CD4-positive, alpha-beta T cell treated with Interleukin-1 beta for 1 hour (primary cell): ENCODE measurements around the gene STAG1.
"Not testable (repeated sequence)": the region's sequence is repeated elsewhere in the genome, so short reads cannot be mapped to it uniquely, and the experiment has no call there.

Experiments used
- DNase-seq, 2 donors: peaks; one replicate each; pipeline ENCODE4 v3.0.0-alpha.2; 2020 to 2022

STAG1 gene

GRCh38 chr3:136576279-136577009, 175.7 kb downstream of the STAG1 start:
- DNase-seq, result no peak

- no peak for DNase-seq
Measured at GRCh38 chr3:136567599-136568188, 184.5 kb downstream of the STAG1 start.

GRCh38 chr3:136564962-136565361, 187.2 kb downstream of the STAG1 start:
- DNase-seq, result not testable (repeated sequence)

- DNase-seq, result no peak
Measured at GRCh38 chr3:136562026-136562425, 190.2 kb downstream of the STAG1 start.

- DNase-seq, result no peak
Measured at GRCh38 chr3:136559896-136560295, 192.3 kb downstream of the STAG1 start.

- DNase-seq, result not testable (repeated sequence)
Measured at GRCh38 chr3:136549461-136549860, 202.7 kb downstream of the STAG1 start.

- no peak for DNase-seq
Measured at GRCh38 chr3:136547293-136547692, 204.9 kb downstream of the STAG1 start.

- DNase-seq, result peak in 1 of 2 donors; percentile 17
Measured at GRCh38 chr3:136546720-136547119, 205.5 kb downstream of the STAG1 start.

GRCh38 chr3:136545664-136546268, 206.4 kb downstream of the STAG1 start:
- DNase-seq, result no peak

GRCh38 chr3:136544532-136544931, 207.6 kb downstream of the STAG1 start:
- no peak for DNase-seq

GRCh38 chr3:136543385-136543784, 208.8 kb downstream of the STAG1 start:
- DNase-seq, result no peak

- no peak for DNase-seq
Measured at GRCh38 chr3:136535906-136536305, 216.3 kb downstream of the STAG1 start.

- DNase-seq, result no peak
Measured at GRCh38 chr3:136532766-136533165, 219.4 kb downstream of the STAG1 start.

- DNase-seq, result no peak
Measured at GRCh38 chr3:136518102-136518501, 234.1 kb downstream of the STAG1 start.

GRCh38 chr3:136516656-136517055, 235.5 kb downstream of the STAG1 start:
- DNase-seq, result no peak

GRCh38 chr3:136516095-136516494, 236.1 kb downstream of the STAG1 start:
- DNase-seq, result no peak

GRCh38 chr3:136514533-136514932, 237.6 kb downstream of the STAG1 start:
- not testable (repeated sequence) for DNase-seq

GRCh38 chr3:136513367-136513766, 238.8 kb downstream of the STAG1 start:
- DNase-seq, result no peak

GRCh38 chr3:136512381-136512780, 239.8 kb downstream of the STAG1 start:
- DNase-seq, result no peak

- DNase-seq, result no peak
Measured at GRCh38 chr3:136505676-136506075, 246.5 kb downstream of the STAG1 start.

GRCh38 chr3:136503056-136503455, 249.1 kb downstream of the STAG1 start:
- DNase-seq, result no peak

- DNase-seq, result no peak
Measured at GRCh38 chr3:136498919-136499447, 253.2 kb downstream of the STAG1 start.

GRCh38 chr3:136495213-136495612, 257.0 kb downstream of the STAG1 start:
- no peak for DNase-seq
